Calu3 (cell line): Measurements from ENCODE around the gene FLYWCH2. TPM values are rescaled to one million over a fixed set of nuclear protein-coding genes. Genes with fewer than 3 reads are reported as not detected.
A peak's percentile ranks its signal among the peaks of the same experiment; 100 is the strongest.

Source experiments
- BruUV-seq: library from RNA; stranded (reverse); fragments of 400-500 nt; replicated peaks from 2 replicates; lab custom pipeline; 2021; lab: Mats Ljungman, UMichigan
- CTCF ChIA-PET: fragments of 300-600 bp; sonication (Branson Sonifier 250); formaldehyde crosslinking; loops from one replicate; lab custom pipeline; 2022; ENCODE audit warnings: antibody characterized with exemption; lab: Charles Lee
- DNase-seq: peaks from one replicate; pipeline ENCODE4 v3.0.0; 2022
- H3K27ac Mint-ChIP-seq: one replicate; pipeline ENCODE4 v1.8.0; 2022; ENCODE audit warnings: mixed read lengths; ENCODE audit not compliant: unreplicated experiment
- H3K27me3 Mint-ChIP-seq: one replicate; pipeline ENCODE4 v1.8.0; 2022; ENCODE audit warnings: mixed read lengths; ENCODE audit not compliant: unreplicated experiment
- H3K36me3 Mint-ChIP-seq: one replicate; pipeline ENCODE4 v1.8.0; 2022; ENCODE audit warnings: mild to moderate bottlenecking, moderate library complexity, mixed read lengths; ENCODE audit not compliant: insufficient read depth, unreplicated experiment
- H3K4me1 Mint-ChIP-seq: one replicate; pipeline ENCODE4 v1.8.0; 2022; ENCODE audit warnings: mild to moderate bottlenecking, low read depth, mixed read lengths; ENCODE audit not compliant: unreplicated experiment
- H3K4me3 Mint-ChIP-seq: one replicate; pipeline ENCODE4 v1.8.0; 2022; ENCODE audit warnings: mild to moderate bottlenecking, low read depth, moderate library complexity, mixed read lengths; ENCODE audit not compliant: unreplicated experiment
- H3K9me3 Mint-ChIP-seq: one replicate; pipeline ENCODE4 v1.8.0; 2022; ENCODE audit warnings: low read depth, mixed read lengths; ENCODE audit not compliant: unreplicated experiment
- intact Hi-C: fragments of 100-400 bp; cut with micrococcal nuclease; formaldehyde crosslinking; loops from one replicate; pipeline ENCODE4 v1.10.0; 2022; ENCODE audit not compliant: unreplicated experiment
- total RNA-seq: library from RNA; stranded (reverse); gene quantifications from 2 replicates; pipeline ENCODE4 v1.2.3, GENCODE V29; 2022
- TF ChIP-seq, protein P1 (sequence below): fragments of 200-600 bp; IDR thresholded peaks from one replicate; pipeline ENCODE4 v1.8.0; 2022; ENCODE audit warnings: antibody characterized with exemption; ENCODE audit not compliant: unreplicated experiment

The FLYWCH2 gene
- total RNA-seq, 1 experiment from 2014 or later: 13.0 TPM

DNA sequence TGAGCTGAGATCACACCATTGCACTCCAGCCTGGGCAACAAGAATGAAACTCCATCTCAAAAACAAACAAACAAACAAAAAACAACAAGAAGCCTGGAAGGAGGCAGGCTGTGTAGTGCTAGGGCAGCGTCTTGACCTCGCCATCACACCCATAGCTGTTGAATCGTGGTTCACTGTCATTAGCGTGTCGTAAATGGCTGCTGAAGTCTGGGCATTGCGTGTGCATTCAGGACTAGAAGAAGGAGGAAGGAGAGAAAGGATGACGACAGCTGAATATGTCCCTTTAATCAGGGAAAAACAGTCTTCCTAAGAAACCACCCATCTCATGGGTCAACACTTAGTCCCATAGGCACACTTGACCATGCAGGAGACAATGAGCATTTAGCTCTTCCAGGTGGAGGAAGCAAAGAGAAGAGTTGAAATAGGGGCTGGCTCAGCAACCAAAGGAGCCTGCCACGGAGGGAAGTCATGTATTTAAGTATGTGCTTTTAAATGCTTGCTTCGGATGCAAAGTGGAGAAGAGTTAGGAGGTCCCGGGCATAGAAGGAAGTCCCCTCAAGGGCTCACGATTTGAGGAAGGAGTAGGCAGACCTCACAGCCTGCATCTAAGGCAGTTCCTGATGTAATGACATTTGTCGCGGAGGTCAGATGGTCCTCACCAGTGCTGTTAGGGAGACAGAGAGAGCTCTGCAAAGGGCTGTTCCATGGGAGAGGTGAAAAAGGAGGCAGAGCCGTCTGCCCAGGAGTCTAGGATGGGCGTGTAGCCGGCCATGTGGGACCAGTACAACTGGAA, 33.9 kb upstream of the FLYWCH2 start:
- CTCF ChIA-PET: interaction anchor here (0.6 to 1.6 kb wide), 2 partner anchors 9 to 72 kb away, joined by 3 to 4 read pairs; partner anchors contain the start of gene PRSS22
- no peak for DNase-seq
- H3K27ac Mint-ChIP-seq: peak overlapping the region; percentile 38
- peaks cover 52% of the 10 kb centered on the region for H3K4me1 Mint-ChIP-seq
- peaks cover 2% of the 10 kb centered on the region for H3K9me3 Mint-ChIP-seq
- TF ChIP-seq, protein P1, sequence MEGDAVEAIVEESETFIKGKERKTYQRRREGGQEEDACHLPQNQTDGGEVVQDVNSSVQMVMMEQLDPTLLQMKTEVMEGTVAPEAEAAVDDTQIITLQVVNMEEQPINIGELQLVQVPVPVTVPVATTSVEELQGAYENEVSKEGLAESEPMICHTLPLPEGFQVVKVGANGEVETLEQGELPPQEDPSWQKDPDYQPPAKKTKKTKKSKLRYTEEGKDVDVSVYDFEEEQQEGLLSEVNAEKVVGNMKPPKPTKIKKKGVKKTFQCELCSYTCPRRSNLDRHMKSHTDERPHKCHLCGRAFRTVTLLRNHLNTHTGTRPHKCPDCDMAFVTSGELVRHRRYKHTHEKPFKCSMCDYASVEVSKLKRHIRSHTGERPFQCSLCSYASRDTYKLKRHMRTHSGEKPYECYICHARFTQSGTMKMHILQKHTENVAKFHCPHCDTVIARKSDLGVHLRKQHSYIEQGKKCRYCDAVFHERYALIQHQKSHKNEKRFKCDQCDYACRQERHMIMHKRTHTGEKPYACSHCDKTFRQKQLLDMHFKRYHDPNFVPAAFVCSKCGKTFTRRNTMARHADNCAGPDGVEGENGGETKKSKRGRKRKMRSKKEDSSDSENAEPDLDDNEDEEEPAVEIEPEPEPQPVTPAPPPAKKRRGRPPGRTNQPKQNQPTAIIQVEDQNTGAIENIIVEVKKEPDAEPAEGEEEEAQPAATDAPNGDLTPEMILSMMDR: no peak
- H3K27me3 Mint-ChIP-seq: no peaks in the 10 kb centered on the region
- peaks cover 55% of the 10 kb centered on the region for H3K36me3 Mint-ChIP-seq
- no TSS peak for BruUV-seq
- intact Hi-C loops: no loop called here
- no peak overlapping the region for H3K4me3 Mint-ChIP-seq

DNA sequence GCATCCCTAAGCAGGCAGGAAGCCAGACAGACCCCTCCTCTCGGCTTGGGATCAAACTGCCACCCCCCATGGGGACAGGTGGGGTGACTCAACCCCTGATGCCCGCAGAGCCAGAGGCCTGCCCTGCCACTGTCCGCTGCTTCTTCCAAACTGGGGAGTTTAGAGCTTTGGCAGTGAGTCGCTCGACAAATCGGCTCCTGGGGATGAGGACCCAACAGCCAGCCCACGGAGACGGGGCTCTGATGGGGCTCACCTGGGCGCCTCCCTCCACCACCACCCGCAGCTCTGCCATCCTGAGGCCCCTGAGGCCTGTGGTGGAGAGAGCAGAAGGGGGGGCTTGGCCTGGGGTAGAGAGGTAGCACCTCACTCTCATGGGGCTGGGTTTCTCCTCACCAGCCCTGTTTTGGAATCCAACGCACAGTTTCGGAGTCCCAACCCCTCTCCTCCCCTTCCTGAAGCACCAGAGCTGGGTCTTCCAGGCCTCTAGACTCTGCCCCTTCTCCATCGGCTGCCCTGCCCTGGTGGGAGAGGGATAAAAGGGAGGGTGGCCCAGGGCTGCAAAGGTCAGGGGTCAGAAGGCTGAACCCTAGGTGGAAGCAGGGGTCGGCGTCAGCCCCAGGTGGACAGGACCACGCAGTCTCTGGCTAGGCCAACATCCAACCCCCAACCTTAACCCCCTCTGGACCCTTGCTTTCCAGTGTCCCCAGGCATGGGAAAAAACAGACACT, 30.8 kb upstream of the FLYWCH2 start:
- Mint-ChIP-seq H3K4me1 (peaks cover 25% of the 10 kb centered on the region), H3K9me3 (peaks cover 5% of the 10 kb centered on the region), H3K27ac (peak overlapping the region; percentile 13), H3K4me3 (no peak overlapping the region), H3K36me3 (peaks cover 77% of the 10 kb centered on the region), H3K27me3 (no peaks in the 10 kb centered on the region)
- TF ChIP-seq, protein P1: no peak
- CTCF ChIA-PET: no interaction called here
- intact Hi-C loops: no loop called here
- DNase-seq: no peak
- BruUV-seq: no TSS peak

DNA sequence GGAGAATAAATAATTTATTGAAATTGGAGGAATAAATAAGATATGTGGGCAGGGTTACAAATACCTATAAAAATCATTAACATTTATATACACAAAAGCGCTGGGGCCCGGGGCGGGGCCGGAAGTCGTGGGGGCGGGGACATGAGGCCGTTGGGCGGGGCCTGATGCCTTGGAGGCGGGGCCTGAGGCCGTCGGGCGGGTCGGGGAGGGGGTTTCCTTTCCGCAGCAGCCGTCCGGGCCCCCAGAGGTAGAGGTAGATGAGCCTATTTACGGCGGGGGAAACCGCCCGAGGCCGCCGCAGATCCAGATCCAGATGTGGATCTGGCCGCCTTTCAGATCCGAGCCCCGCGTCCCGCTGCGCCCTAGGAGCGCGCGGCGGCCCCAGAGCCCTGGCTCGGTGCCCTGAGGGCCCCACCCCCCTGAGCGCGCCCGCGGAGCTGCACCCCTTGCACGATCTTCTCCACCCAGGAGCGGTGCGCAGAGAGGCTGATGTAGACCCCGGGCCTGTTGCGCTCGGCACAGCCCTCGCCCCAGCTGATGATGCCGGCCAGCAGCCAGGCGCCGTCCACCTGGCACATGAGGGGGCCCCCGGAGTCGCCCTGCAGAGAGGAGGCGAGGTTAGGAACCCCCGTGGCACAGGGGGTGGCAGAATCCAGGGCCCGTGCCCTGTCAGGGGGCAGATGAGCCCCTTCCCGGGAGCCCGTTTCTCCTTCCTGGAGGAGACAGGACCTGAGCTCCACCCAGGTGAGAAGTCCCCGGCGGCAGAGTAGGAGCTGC, 30.1 kb upstream of the FLYWCH2 start:
- Mint-ChIP-seq H3K9me3 (peaks cover 5% of the 10 kb centered on the region), H3K4me3 (no peak overlapping the region), H3K27ac (no peak overlapping the region), H3K36me3 (peaks cover 83% of the 10 kb centered on the region), H3K4me1 (peaks cover 22% of the 10 kb centered on the region), H3K27me3 (no peaks in the 10 kb centered on the region)
- no TSS peak for BruUV-seq
- intact Hi-C loops: no loop called here
- no peak for DNase-seq
- TF ChIP-seq, protein P1: no peak
- CTCF ChIA-PET: no interaction called here

DNA sequence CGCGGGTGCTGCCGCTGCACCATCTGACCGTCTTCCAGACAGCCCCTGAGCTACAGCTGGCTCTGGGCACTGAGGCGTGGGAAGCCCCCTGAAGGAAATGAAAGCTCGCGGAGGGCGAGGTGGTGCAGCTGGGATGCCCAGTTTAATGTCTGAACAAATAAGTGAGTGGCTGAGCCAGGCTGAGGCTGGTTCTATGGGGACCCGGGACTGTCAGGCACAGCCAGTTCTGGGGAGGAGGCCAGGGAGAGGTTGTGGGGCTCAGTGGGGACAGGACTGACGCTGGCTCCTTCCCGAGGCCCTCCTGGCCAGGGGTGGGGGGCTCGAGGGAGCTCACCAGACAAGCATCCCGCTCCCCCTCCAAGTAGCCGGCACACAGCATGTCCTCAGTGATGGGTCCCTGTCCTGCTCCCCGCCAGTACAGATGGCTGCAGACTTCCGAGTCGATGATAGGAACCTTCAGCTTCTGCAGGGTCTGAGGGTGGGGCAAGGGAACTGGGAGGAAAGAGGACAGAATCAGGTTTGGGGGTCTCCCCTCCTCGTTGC, 29.4 kb upstream of the FLYWCH2 start:
- no TSS peak for BruUV-seq
- H3K9me3 Mint-ChIP-seq: peaks cover 5% of the 10 kb centered on the region
- H3K36me3 Mint-ChIP-seq: peaks cover 90% of the 10 kb centered on the region
- DNase-seq: no peak
- H3K4me3 Mint-ChIP-seq: no peak overlapping the region
- H3K27ac Mint-ChIP-seq: no peak overlapping the region
- CTCF ChIA-PET: no interaction called here
- intact Hi-C loops: no loop called here
- TF ChIP-seq, protein P1: no peak
- peaks cover 22% of the 10 kb centered on the region for H3K4me1 Mint-ChIP-seq
- no peaks in the 10 kb centered on the region for H3K27me3 Mint-ChIP-seq
